Upper lobe of left lung (tissue), 6 donors: ENCODE data around the gene TEX19. TPM values are rescaled to one million over a fixed set of nuclear protein-coding genes. Genes with fewer than 3 reads are reported as not detected.
"Not testable (repeated sequence)": the region's sequence is repeated elsewhere in the genome, so short reads cannot be mapped to it uniquely, and the experiment has no call there.

Experiments used
- ATAC-seq, 2 donors: fragments of 200-7000 bp; cut with Tn5 transposase; one replicate each; pipeline ENCODE4 v1.9.1; 2022; ENCODE audit warnings: mild to moderate bottlenecking in 2 of 2, moderate library complexity in 2 of 2; ENCODE audit not compliant: low FRiP score in 2 of 2
- DNase-seq, 2 donors: peaks; one replicate each; pipeline ENCODE4 v3.0.0-alpha.2; 2019 to 2020
- H3K27ac ChIP-seq, 4 donors: fragments of 200-600 bp; sonication (generic); one replicate each; pipeline ENCODE4 v1.5.1; 2016 to 2019
- H3K27me3 ChIP-seq, 4 donors: fragments of 200-600 bp; sonication (generic); one replicate each; pipeline ENCODE4 v1.5.1; 2017 to 2019
- H3K36me3 ChIP-seq, 4 donors: fragments of 200-600 bp; sonication (generic); one replicate each; pipeline ENCODE4 v1.5.1; 2016 to 2019
- H3K4me1 ChIP-seq, 4 donors: fragments of 200-600 bp; sonication (generic); one replicate each; pipeline ENCODE4 v1.5.1; 2018 to 2019
- H3K4me3 ChIP-seq, 4 donors: fragments of 200-600 bp; sonication (generic); one replicate each; pipeline ENCODE4 v1.5.1; 2017 to 2019; ENCODE audit warnings: mild to moderate bottlenecking in 2 of 4, moderate library complexity in 1 of 4
- H3K9me3 ChIP-seq, 4 donors: fragments of 200-600 bp; sonication (generic); one replicate each; pipeline ENCODE4 v1.5.1; 2018 to 2019
- EP300 ChIP-seq, 4 donors: sonication (generic); formaldehyde crosslinking; IDR thresholded peaks; one replicate each; pipeline ENCODE4 v1.5.1; 2017; ENCODE audit warnings: antibody characterized with exemption in 4 of 4, control low read depth in 2 of 4
- POLR2A ChIP-seq, 4 donors: fragments of 450-650 bp; IDR thresholded peaks; one replicate each; pipeline ENCODE4 v1.5.1; 2016 to 2017; ENCODE audit warnings: antibody characterized with exemption in 4 of 4, mild to moderate bottlenecking in 2 of 4
- POLR2AphosphoS5 ChIP-seq, 2 donors: sonication (generic); formaldehyde crosslinking; IDR thresholded peaks; one replicate each; pipeline ENCODE4 v1.5.1; 2017; ENCODE audit warnings: antibody characterized with exemption in 2 of 2
- WGBS, 2 donors: methylation state at CpG; one replicate each; pipeline ENCODE4 v1.1.5; 2017 to 2018; 5-methylcytosine and 5-hydroxymethylcytosine counted together
- total RNA-seq, 6 donors: library from RNA; depleted of rRNA in 4 of 6; stranded (reverse); fragments of >200 nt in 4 of 6; gene quantifications; one replicate each; pipeline versions ENCODE4 v1.1.0 to v1.2.1, GENCODE V29; 2016 to 2021
- TF ChIP-seq, protein P1 (sequence below), 6 experiments: fragments of 450-650 bp in 4 of 6; fragments of 200-600 bp in 2 of 6; sonication (generic) in 2 of 6; IDR thresholded peaks; one replicate each; pipeline ENCODE4 v1.5.1; 2016 to 2019; ENCODE audit warnings: antibody characterized with exemption in 6 of 6
- donor health status: DM: no; HTN: no; CAD: no; lungs with moderate emphysema.
- donor health status: DM: no; HTN: yes; CAD: no; lungs with severe emphysema.

Gene TEX19
- total RNA-seq, 6 donors from 2014 or later: not detected

DNA sequence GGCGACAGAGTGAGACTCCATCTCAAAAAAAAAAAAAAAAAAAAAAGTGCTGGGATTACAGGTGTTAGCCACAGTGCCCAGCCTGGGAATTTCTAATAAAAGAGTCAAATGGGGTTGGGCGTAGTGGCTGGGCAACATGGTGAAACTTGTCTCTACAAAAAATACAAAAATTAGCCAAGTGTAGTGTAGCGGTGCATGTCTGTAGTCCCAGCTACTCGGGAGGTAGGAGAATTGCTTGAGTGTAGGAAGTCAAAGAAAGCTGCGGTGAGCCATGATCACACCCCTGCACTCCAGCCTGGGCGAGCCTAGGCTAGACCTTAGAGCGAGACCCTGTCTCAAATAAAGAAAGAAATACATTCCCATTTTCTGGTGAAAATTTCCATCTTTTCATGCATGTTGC is 10.2 kb downstream of the TEX19 start:
- DNase-seq (no peak), ATAC-seq (no peak)
- peaks cover 0 to 32% (median 19%) of the 10 kb centered on the region in 4 donors for H3K27me3 ChIP-seq
- 86 to 92% methylated on average over 7 of the region's 7 CpGs for WGBS, 2 donors
- no peaks in the 10 kb centered on the region for H3K9me3 ChIP-seq
- TF ChIP-seq EP300 (IDR thresholded peaks at IDR 0.05) (no peak), POLR2AphosphoS5 (IDR thresholded peaks at IDR 0.05) (no peak)
- no peaks in the 10 kb centered on the region for H3K36me3 ChIP-seq
- H3K27ac ChIP-seq: no peak overlapping the region
- no peak overlapping the region for H3K4me3 ChIP-seq
- H3K4me1 ChIP-seq: peaks cover 17 to 27% (median 22%) of the 10 kb centered on the region in 4 donors

DNA sequence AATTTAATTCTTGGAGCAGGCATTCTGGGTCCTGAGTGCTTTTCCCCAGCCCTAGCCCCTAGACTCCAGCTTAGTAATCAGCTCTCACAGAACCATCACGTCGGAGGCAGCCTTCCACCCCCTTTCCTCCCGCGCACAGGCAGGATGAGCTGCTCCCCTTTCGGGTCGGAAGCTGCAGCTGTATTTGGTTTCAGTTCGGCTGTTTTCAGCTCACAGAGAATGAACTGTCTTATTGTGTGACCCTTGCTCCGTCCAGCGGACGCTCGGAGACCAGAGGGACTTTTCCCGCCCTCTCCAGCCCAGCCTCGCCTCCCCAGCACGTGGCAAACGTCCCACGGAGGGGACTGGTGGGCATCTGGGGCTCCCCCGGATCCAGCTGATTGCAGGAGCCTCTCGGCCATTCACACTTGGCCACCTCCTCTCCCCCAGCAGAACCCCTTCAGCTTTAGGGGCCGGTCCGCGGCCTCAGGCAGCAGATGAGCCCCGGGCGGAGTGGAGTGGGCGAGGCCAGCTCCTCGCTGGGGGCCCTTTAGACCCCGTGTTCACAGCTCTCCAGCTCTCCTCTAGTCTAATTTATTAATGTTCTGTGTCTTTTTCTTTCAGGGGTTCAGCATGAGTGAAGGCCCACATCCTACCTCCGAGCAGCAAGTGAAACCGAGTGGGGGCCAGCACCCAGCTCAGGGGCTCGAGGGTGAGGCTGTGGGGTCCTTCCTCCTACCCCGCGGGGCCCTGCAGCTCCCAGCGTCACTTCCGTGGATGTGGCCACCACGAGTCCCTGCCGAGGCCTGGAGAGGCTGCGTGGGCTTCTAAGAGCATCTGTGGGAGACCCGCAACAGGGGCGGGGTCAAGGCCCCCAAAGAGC is 11.7 kb downstream of the TEX19 start:
- peaks cover 0 to 47% (median 27%) of the 10 kb centered on the region in 4 donors for H3K27me3 ChIP-seq
- no peaks in the 10 kb centered on the region for H3K36me3 ChIP-seq

DNA sequence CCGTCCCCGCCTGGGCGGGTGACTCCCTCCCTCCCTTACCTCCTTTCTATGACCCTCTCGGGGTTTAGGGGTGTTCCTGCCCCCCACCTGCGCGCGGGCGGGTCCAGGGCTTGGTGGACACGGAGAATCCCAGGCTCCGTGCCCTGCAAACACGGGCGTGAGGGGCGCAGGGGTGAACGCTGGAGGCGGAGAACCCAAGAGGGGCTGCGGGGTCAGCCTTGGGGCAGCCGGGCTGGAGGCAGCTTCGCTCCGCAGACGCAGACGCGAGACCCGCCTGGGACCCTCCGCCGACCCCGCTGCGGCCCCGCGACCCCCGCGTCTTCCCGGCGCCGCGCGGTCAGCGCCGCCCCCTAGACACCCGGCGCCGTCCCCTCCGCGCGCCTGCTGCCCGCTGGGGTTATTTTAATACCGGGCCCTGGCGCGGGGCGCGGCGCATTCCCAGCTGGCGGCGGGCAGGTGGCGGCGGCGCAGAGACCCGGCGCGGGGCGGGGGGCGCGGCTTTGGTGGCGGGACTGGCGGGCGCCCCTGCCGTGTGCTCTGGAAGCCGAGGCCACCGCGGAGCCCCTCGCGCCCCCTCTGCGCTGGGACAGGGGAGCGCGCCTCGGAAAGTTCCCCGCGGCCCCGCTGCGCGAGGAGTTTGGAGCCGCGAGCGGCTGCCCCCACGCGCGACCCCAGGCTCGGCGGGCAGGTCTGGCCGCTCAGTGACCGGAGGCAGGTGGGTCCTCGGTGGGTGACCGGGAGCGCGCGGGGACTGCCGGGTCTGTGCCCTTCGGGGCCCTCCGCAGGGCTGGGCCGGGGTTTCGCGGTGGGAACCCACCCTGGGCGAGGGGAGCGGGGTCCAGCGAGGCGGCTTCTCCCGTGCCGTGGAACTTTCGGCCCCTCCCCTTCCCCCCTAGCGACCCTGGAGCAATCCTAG is 12.5 kb downstream of the TEX19 start, which contains the start of gene UTS2R:
Gene UTS2R, plus strand, starts transcription at position 433 of the 916 bp plus-strand sequence. CDS start 2,560 bp downstream, outside the sequence.
- peak in 1 of 2 donors; percentile 83 for DNase-seq
- Histone ChIP-seq H3K36me3 (no peaks in the 10 kb centered on the region), H3K27ac (no peak within 1 kb of the TSS), H3K27me3 (peaks cover 0 to 47% (median 27%) of the 10 kb centered on the region in 4 donors), H3K4me1 (peaks cover 17 to 32% (median 22%) of the 10 kb centered on the region in 4 donors), H3K4me3 (peak within 1 kb of the TSS; percentile 10 to 33 (median 24)), H3K9me3 (no peaks in the 10 kb centered on the region)
- no peak for ATAC-seq
- TF ChIP-seq POLR2A (IDR thresholded peaks at IDR 0.05) (no peak), POLR2AphosphoS5 (IDR thresholded peaks at IDR 0.05) (no peak), EP300 (IDR thresholded peaks at IDR 0.05) (no peak)
- TF ChIP-seq, protein P1, sequence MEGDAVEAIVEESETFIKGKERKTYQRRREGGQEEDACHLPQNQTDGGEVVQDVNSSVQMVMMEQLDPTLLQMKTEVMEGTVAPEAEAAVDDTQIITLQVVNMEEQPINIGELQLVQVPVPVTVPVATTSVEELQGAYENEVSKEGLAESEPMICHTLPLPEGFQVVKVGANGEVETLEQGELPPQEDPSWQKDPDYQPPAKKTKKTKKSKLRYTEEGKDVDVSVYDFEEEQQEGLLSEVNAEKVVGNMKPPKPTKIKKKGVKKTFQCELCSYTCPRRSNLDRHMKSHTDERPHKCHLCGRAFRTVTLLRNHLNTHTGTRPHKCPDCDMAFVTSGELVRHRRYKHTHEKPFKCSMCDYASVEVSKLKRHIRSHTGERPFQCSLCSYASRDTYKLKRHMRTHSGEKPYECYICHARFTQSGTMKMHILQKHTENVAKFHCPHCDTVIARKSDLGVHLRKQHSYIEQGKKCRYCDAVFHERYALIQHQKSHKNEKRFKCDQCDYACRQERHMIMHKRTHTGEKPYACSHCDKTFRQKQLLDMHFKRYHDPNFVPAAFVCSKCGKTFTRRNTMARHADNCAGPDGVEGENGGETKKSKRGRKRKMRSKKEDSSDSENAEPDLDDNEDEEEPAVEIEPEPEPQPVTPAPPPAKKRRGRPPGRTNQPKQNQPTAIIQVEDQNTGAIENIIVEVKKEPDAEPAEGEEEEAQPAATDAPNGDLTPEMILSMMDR (IDR thresholded peaks at IDR 0.05): no peak
- WGBS, 2 donors: 4% methylated on average over 77 of the region's 109 CpGs; no CpG with 5 or more reads in 1 of the 2 donors

More for the DNA sequence above, 11.7 kb downstream of the TEX19 start:
- TF ChIP-seq POLR2A (IDR thresholded peaks at IDR 0.05): no peak
- TF ChIP-seq, protein P1 (IDR thresholded peaks at IDR 0.05): no peak
- no peak for TF ChIP-seq POLR2AphosphoS5 (IDR thresholded peaks at IDR 0.05)
- TF ChIP-seq EP300 (IDR thresholded peaks at IDR 0.05): no peak
- peak in 1 of 2 donors; percentile 80 for DNase-seq
- H3K27ac ChIP-seq: no peak overlapping the region
- WGBS, 2 donors: 35 to 40% methylated on average over 26 to 38 of the region's 38 CpGs
- peaks cover 17 to 32% (median 22%) of the 10 kb centered on the region in 4 donors for H3K4me1 ChIP-seq
- no peaks in the 10 kb centered on the region for H3K9me3 ChIP-seq
- peak in 1 of 2 donors; percentile 33 for ATAC-seq
- peak overlapping the region; percentile 10 to 33 (median 24) for H3K4me3 ChIP-seq

DNA sequence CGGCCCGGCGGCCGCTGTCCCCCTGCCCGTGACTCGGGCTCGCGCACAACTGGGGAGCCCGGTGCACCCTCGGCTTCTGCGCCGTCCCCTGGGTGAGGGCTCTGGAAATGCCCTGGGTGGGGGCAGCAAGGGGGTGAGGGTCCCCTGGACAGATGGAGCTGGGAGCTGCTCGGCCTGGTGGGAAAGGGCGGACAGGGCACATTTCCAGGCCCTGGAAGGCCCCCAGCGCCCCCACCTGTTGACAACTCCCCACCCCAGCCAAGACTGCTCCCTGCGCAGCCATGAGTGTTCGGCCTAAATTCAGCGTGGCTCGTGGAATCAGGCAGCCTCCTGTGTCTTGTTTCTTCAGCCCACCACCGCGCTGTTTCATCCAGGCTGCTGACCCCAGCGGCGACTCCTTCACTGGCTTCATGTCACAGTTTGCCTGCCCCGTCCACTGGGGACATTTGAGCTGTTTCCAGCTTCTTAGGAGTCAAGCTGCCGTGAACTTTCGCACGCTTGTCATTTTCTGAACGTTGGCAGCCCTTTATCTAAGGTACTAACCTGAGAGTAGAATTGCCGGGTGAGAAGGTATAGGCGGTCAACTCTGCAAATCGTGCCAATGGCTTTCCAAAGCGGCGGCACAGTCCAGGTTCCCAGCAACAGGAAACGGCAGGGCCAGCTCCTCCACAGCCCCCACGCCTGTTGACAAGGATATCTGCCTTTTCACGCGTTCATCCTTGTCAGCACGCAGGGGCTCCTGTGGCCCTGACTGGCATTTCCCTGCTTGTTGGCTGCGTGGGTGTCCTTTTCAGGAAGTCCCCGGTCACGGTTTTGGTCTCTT is 13.4 kb downstream of the TEX19 start:
- TF ChIP-seq, protein P1 (IDR thresholded peaks at IDR 0.05): no peak
- no peak overlapping the region for H3K27ac ChIP-seq
- no peaks in the 10 kb centered on the region for H3K9me3 ChIP-seq
- ATAC-seq: no peak
- H3K36me3 ChIP-seq: no peaks in the 10 kb centered on the region
- H3K4me3 ChIP-seq: no peak overlapping the region
- peaks cover 0 to 47% (median 27%) of the 10 kb centered on the region in 4 donors for H3K27me3 ChIP-seq
- DNase-seq: no peak
- WGBS, 2 donors: 38 to 39% methylated on average over 23 to 35 of the region's 41 CpGs
- peaks cover 17 to 32% (median 22%) of the 10 kb centered on the region in 4 donors for H3K4me1 ChIP-seq

DNA sequence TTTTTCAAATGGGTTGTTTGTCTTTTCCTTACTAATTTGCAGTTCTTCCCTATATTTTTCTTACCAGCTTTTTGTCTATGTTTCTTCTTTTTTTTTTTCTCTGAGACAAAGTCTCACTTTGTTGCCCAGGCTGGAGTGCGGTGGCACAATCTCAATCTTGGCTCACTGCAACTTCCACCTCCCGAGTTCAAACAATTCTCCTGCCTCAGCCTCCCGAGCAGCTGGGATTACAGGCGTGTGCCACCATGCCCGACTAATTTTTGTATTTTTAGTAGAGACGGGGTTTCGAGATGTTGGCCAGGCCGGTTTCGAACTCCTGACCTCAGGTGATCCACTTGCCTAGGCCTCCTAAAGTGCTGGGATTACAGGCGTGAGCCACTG is 14.0 kb downstream of the TEX19 start:
- not testable (repeated sequence) for H3K36me3 ChIP-seq, H3K4me3 ChIP-seq, DNase-seq, ATAC-seq, H3K9me3 ChIP-seq, H3K27ac ChIP-seq
- Histone ChIP-seq H3K27me3 (peaks cover 0 to 47% (median 27%) of the 10 kb centered on the region in 4 donors), H3K4me1 (peaks cover 17 to 32% (median 22%) of the 10 kb centered on the region in 4 donors)
- 84 to 91% methylated on average over 10 of the region's 10 CpGs for WGBS, 2 donors
